WTC11 (cell line): ENCODE data around the gene SCG5. TPM values are rescaled to one million over a fixed set of nuclear protein-coding genes. Genes with fewer than 3 reads are reported as not detected.

ENCODE experiments used
- ATAC-seq: fragments of 200-7000 bp; cut with Tn5 transposase; 2 replicates; pipeline ENCODE4 v1.10.0; 2021; ENCODE audit warnings: mild to moderate bottlenecking, moderate library complexity
- CTCF ChIA-PET: fragments of 300-600 bp; sonication (Branson Sonifier 250); formaldehyde crosslinking; loops from one replicate; lab custom pipeline; 2021; ENCODE audit warnings: antibody characterized with exemption; lab: Charles Lee
- POLR2A ChIA-PET: fragments of 350-600 bp; sonication (Branson Sonifier 250); formaldehyde crosslinking; loops from one replicate; lab custom pipeline; 2021; ENCODE audit warnings: antibody characterized with exemption; lab: Charles Lee
- DNase-seq: peaks from one replicate; pipeline ENCODE4 v3.0.0; 2021; ENCODE audit warnings: low spot score
- H3K27ac Mint-ChIP-seq: 2 replicates; pipeline ENCODE4 v1.8.0; 2021; ENCODE audit warnings: mixed read lengths
- H3K27me3 Mint-ChIP-seq: 2 replicates; pipeline ENCODE4 v1.8.0; 2021; ENCODE audit warnings: low read depth, mild to moderate bottlenecking, moderate library complexity, mixed read lengths
- H3K36me3 Mint-ChIP-seq: 2 replicates; pipeline ENCODE4 v1.8.0; 2021; ENCODE audit warnings: mixed read lengths
- H3K4me1 Mint-ChIP-seq: 2 replicates; pipeline ENCODE4 v1.8.0; 2022; ENCODE audit warnings: mixed read lengths
- H3K4me3 Mint-ChIP-seq: 2 replicates; pipeline ENCODE4 v1.8.0; 2021; ENCODE audit warnings: mild to moderate bottlenecking, moderate library complexity, mixed read lengths
- H3K9me3 Mint-ChIP-seq: 2 replicates; pipeline ENCODE4 v1.8.0; 2021; ENCODE audit warnings: mixed read lengths
- ATF2 ChIP-seq: sonication (generic); formaldehyde crosslinking; IDR thresholded peaks from 2 replicates; pipeline ENCODE4 v1.8.1; 2022; ENCODE audit warnings: low read depth, missing genetic modification reagents, borderline replicate concordance
- E2F4 ChIP-seq: sonication (generic); formaldehyde crosslinking; IDR thresholded peaks from 2 replicates; pipeline ENCODE4 v1.8.1; 2022; ENCODE audit warnings: low read depth, mild to moderate bottlenecking, moderate library complexity, missing genetic modification reagents, borderline replicate concordance
- ERG ChIP-seq: fragments of 250-450 bp; sonication (Bioruptor Pico); IDR thresholded peaks from 2 replicates; pipeline ENCODE4 v1.8.0; 2021; ENCODE audit warnings: mild to moderate bottlenecking
- HMGA2 ChIP-seq: fragments of 250-450 bp; sonication (Bioruptor Pico); IDR thresholded peaks from 2 replicates; pipeline ENCODE4 v1.4.0; 2021; ENCODE audit warnings: mild to moderate bottlenecking, moderate library complexity
- IRF1 ChIP-seq: sonication (generic); formaldehyde crosslinking; IDR thresholded peaks from 2 replicates; pipeline ENCODE4 v1.8.0; 2023; ENCODE audit warnings: missing genetic modification reagents
- JAZF1 ChIP-seq: fragments of 250-450 bp; sonication (Bioruptor Pico); IDR thresholded peaks from 2 replicates; pipeline ENCODE4 v1.9.0; 2021; ENCODE audit warnings: moderate library complexity, mild to moderate bottlenecking, inconsistent platforms
- KAT7 ChIP-seq: sonication (generic); formaldehyde crosslinking; IDR thresholded peaks from 2 replicates; pipeline ENCODE4 v1.8.1; 2023; ENCODE audit warnings: missing genetic modification reagents, mild to moderate bottlenecking, borderline replicate concordance
- NR1H2 ChIP-seq: sonication (generic); formaldehyde crosslinking; IDR thresholded peaks from 2 replicates; pipeline ENCODE4 v1.9.0; 2021; ENCODE audit warnings: mild to moderate bottlenecking, moderate library complexity, missing genetic modification reagents
- PREB ChIP-seq: sonication (generic); formaldehyde crosslinking; IDR thresholded peaks from 2 replicates; pipeline ENCODE4 v1.8.1; 2022; ENCODE audit warnings: mild to moderate bottlenecking, missing genetic modification reagents, moderate library complexity, borderline replicate concordance
- TEAD4 ChIP-seq: sonication (generic); formaldehyde crosslinking; IDR thresholded peaks from 2 replicates; pipeline ENCODE4 v1.8.0; 2022; ENCODE audit warnings: mild to moderate bottlenecking, missing genetic modification reagents
- TP53 ChIP-seq: sonication (generic); formaldehyde crosslinking; IDR thresholded peaks from 2 replicates; pipeline ENCODE4 v1.8.1; 2023; ENCODE audit warnings: mild to moderate bottlenecking, missing genetic modification reagents
- USF1 ChIP-seq: sonication (generic); formaldehyde crosslinking; IDR thresholded peaks from 2 replicates; pipeline ENCODE4 v1.8.0; 2022; ENCODE audit warnings: mild to moderate bottlenecking, missing genetic modification reagents
- USF2 ChIP-seq: sonication (generic); formaldehyde crosslinking; IDR thresholded peaks from 2 replicates; pipeline ENCODE4 v1.8.1; 2023; ENCODE audit warnings: mild to moderate bottlenecking, missing genetic modification reagents, moderate library complexity
- ZBTB21 ChIP-seq: sonication (generic); formaldehyde crosslinking; IDR thresholded peaks from 2 replicates; pipeline ENCODE4 v1.8.1; 2023; ENCODE audit warnings: mild to moderate bottlenecking, missing genetic modification reagents, borderline replicate concordance
- ZNF121 ChIP-seq: sonication (generic); formaldehyde crosslinking; IDR thresholded peaks from 2 replicates; pipeline ENCODE4 v1.8.0; 2023; ENCODE audit warnings: missing genetic modification reagents
- ZNF138 ChIP-seq: sonication (generic); formaldehyde crosslinking; conservative IDR thresholded peaks from 2 replicates; pipeline ENCODE4 v1.8.1; 2022; ENCODE audit warnings: mild to moderate bottlenecking, moderate library complexity, missing genetic modification reagents
- ZNF416 ChIP-seq: fragments of 250-450 bp; sonication (Bioruptor Pico); IDR thresholded peaks from 2 replicates; pipeline ENCODE4 v1.9.0; 2021; ENCODE audit warnings: mild to moderate bottlenecking, inconsistent platforms
- ZNF425 ChIP-seq: fragments of 250-450 bp; sonication (Bioruptor Pico); conservative IDR thresholded peaks from 2 replicates; pipeline ENCODE4 v1.9.0; 2021; ENCODE audit warnings: mild to moderate bottlenecking
- ZSCAN18 ChIP-seq: fragments of 250-450 bp; sonication (Bioruptor Pico); IDR thresholded peaks from 2 replicates; pipeline ENCODE4 v2.1.2; 2022; ENCODE audit warnings: mild to moderate bottlenecking, moderate library complexity
- total RNA-seq: library from RNA; stranded (reverse); gene quantifications from 3 replicates; pipeline ENCODE4 v1.2.3, GENCODE V29; 2021

Gene SCG5
- total RNA-seq, 1 experiment from 2014 or later, result 14.2 TPM

GRCh38 chr15:32670623-32671022 is 29.1 kb downstream of the SCG5 start:
- no peaks in the 10 kb centered on the region for H3K27me3 Mint-ChIP-seq
- H3K27ac Mint-ChIP-seq, result 0 out of 2 replicates have a peak overlapping the region, but pooled peaks have one; percentile 53
- H3K36me3 Mint-ChIP-seq, result no peaks in the 10 kb centered on the region
- TF ChIP-seq ZNF121 (CRISPR knock-in tag) (no peak), ZSCAN18 (no peak), JAZF1 (CRISPR knock-in tag) (no peak), USF1 (CRISPR knock-in tag) (no peak), ERG (CRISPR knock-in tag) (no peak), HMGA2 (CRISPR knock-in tag) (no peak), NR1H2 (no peak)
- TF ChIP-seq, all 79 proteins: peak for 0
- Mint-ChIP-seq H3K4me1 (peaks cover 33% of the 10 kb centered on the region), H3K4me3 (no peak overlapping the region), H3K9me3 (no peaks in the 10 kb centered on the region)
- ChIA-PET CTCF (interaction anchor here (1.0 to 1.3 kb wide), 2 partner anchors 8 to 20 kb away, joined by 4 to 5 read pairs; no protein-coding TSS in a partner anchor), POLR2A (no interaction called here)
- ATAC-seq, result no peak
- no peak for DNase-seq

GRCh38 chr15:32671339-32672325 is 30.1 kb downstream of the SCG5 start:
- ATAC-seq (no peak; the same call in 1 of the 2 replicates), DNase-seq (no peak)
- peaks cover 33% of the 10 kb centered on the region for H3K4me1 Mint-ChIP-seq
- ChIA-PET CTCF (interaction anchor here (0.6 to 1.3 kb wide), 5 partner anchors 9 to 323 kb away, joined by 3 to 5 read pairs (median 4); no protein-coding TSS in a partner anchor), POLR2A (no interaction called here)
- H3K27ac Mint-ChIP-seq, result no peak overlapping the region
- H3K9me3 Mint-ChIP-seq, result no peaks in the 10 kb centered on the region
- no peaks in the 10 kb centered on the region for H3K27me3 Mint-ChIP-seq
- H3K4me3 Mint-ChIP-seq, result no peak overlapping the region
- no peaks in the 10 kb centered on the region for H3K36me3 Mint-ChIP-seq
- TF ChIP-seq HMGA2 (CRISPR knock-in tag) (no peak), ERG (CRISPR knock-in tag) (no peak), ATF2 (CRISPR knock-in tag) (no peak), ZNF138 (CRISPR knock-in tag) (no peak), PREB (CRISPR knock-in tag) (no peak), ZNF416 (CRISPR knock-in tag) (no peak), ZNF425 (CRISPR knock-in tag) (no peak), E2F4 (no peak), USF2 (CRISPR knock-in tag) (no peak), IRF1 (CRISPR knock-in tag) (no peak), TEAD4 (CRISPR knock-in tag) (no peak), TP53 (no peak), ZBTB21 (CRISPR knock-in tag) (no peak), KAT7 (CRISPR knock-in tag) (no peak)
